ENCODE measurements around the gene CDHR5. TPM values are rescaled to one million over a fixed set of nuclear protein-coding genes. Genes with fewer than 3 reads are reported as not detected.
A peak's percentile ranks its signal among the peaks of the same experiment; 100 is the strongest.
"Not testable (repeated sequence)": the region's sequence is repeated elsewhere in the genome, so short reads cannot be mapped to it uniquely, and the experiment has no call there.

CDHR5 gene
- total and polyA plus RNA-seq, 2 donors (not counting 1 experiment from before 2014, with no cell fraction given) = not detected

GRCh38 chr11:653837-654236 is 29.1 kb upstream of the CDHR5 start:
- Histone ChIP-seq H3K36me3 (ENCODE audit: control insufficient read depth, insufficient read depth, low read length) (peaks cover 5% of the 10 kb centered on the region), H3K9me3 (ENCODE audit: control insufficient read depth, insufficient read depth, low read depth, low read length) (no peaks in the 10 kb centered on the region), H3K9ac (ENCODE audit: insufficient read depth, low read length) (no peak overlapping the region), H3K27ac (ENCODE audit: insufficient read depth, low read length) (no peak overlapping the region), H3K79me2 (ENCODE audit: control insufficient read depth, insufficient read depth, low read length) (no peaks in the 10 kb centered on the region), H4K20me1 (ENCODE audit: control insufficient read depth, extremely low read depth, insufficient read depth, low read length) (no peaks in the 10 kb centered on the region), H3K27me3 (ENCODE audit: control insufficient read depth, insufficient read depth, low read length) (no peaks in the 10 kb centered on the region), H2AFZ (ENCODE audit: low read length) (no peak overlapping the region), H3K4me1 (ENCODE audit: control insufficient read depth, extremely low read depth, insufficient read depth, low read length) (no peaks in the 10 kb centered on the region), H3K4me2 (ENCODE audit: extremely low read depth, insufficient read depth, low read length) (no peak overlapping the region), H3K4me3 (replicated peaks in 1 of 4; ENCODE audit: control extremely low read depth in 1 of 4, insufficient read depth in 1 of 4, low read depth in 3 of 4, low read length in 4 of 4) (no peak overlapping the region)
- TF ChIP-seq EZH2 (IDR thresholded peaks at IDR 0.05; ENCODE audit: low read length, missing control alignments) (no peak), CTCF (conservative IDR thresholded peaks at IDR 0.05 in 1 of 2, IDR thresholded peaks at IDR 0.05 in 1 of 2; ENCODE audit: low read depth in 1 of 2, low read length in 2 of 2) (no peak)
- no peak for DNase-seq (ENCODE audit: low read depth in 2 of 2)

GRCh38 chr11:653136-653535 is 28.4 kb upstream of the CDHR5 start:
- not testable (repeated sequence) for H3K9me3 ChIP-seq (ENCODE audit: control insufficient read depth, insufficient read depth, low read depth, low read length); DNase-seq (ENCODE audit: low read depth in 2 of 2); H3K9ac ChIP-seq (ENCODE audit: insufficient read depth, low read length); H2AFZ ChIP-seq (ENCODE audit: low read length); H3K79me2 ChIP-seq (ENCODE audit: control insufficient read depth, insufficient read depth, low read length); H3K36me3 ChIP-seq (ENCODE audit: control insufficient read depth, insufficient read depth, low read length); H3K4me2 ChIP-seq (ENCODE audit: extremely low read depth, insufficient read depth, low read length); H4K20me1 ChIP-seq (ENCODE audit: control insufficient read depth, extremely low read depth, insufficient read depth, low read length); H3K4me1 ChIP-seq (ENCODE audit: control insufficient read depth, extremely low read depth, insufficient read depth, low read length); H3K27me3 ChIP-seq (ENCODE audit: control insufficient read depth, insufficient read depth, low read length); H3K4me3 ChIP-seq (replicated peaks in 1 of 4; ENCODE audit: control extremely low read depth in 1 of 4, insufficient read depth in 1 of 4, low read depth in 3 of 4, low read length in 4 of 4); H3K27ac ChIP-seq (ENCODE audit: insufficient read depth, low read length)

- no peaks in the 10 kb centered on the region for H3K9me3 ChIP-seq (ENCODE audit: control insufficient read depth, insufficient read depth, low read depth, low read length)
- H3K9ac ChIP-seq (ENCODE audit: insufficient read depth, low read length) = no peak overlapping the region
- no peaks in the 10 kb centered on the region for H3K27me3 ChIP-seq (ENCODE audit: control insufficient read depth, insufficient read depth, low read length)
- H2AFZ ChIP-seq (ENCODE audit: low read length) = no peak overlapping the region
- no peak overlapping the region for H3K27ac ChIP-seq (ENCODE audit: insufficient read depth, low read length)
- peak in 1 of 2 donors; percentile 40 for DNase-seq (ENCODE audit: low read depth in 2 of 2)
- peaks cover 3% of the 10 kb centered on the region for H3K36me3 ChIP-seq (ENCODE audit: control insufficient read depth, insufficient read depth, low read length)
- H4K20me1 ChIP-seq (ENCODE audit: control insufficient read depth, extremely low read depth, insufficient read depth, low read length) = no peaks in the 10 kb centered on the region
- H3K4me2 ChIP-seq (ENCODE audit: extremely low read depth, insufficient read depth, low read length) = no peak overlapping the region
- no peaks in the 10 kb centered on the region for H3K4me1 ChIP-seq (ENCODE audit: control insufficient read depth, extremely low read depth, insufficient read depth, low read length)
- no peaks in the 10 kb centered on the region for H3K79me2 ChIP-seq (ENCODE audit: control insufficient read depth, insufficient read depth, low read length)
- no peak for TF ChIP-seq EZH2 (IDR thresholded peaks at IDR 0.05; ENCODE audit: low read length, missing control alignments)
- TF ChIP-seq CTCF (conservative IDR thresholded peaks at IDR 0.05 in 1 of 2, IDR thresholded peaks at IDR 0.05 in 1 of 2; ENCODE audit: low read depth in 1 of 2, low read length in 2 of 2) = no peak
- H3K4me3 ChIP-seq (replicated peaks in 1 of 4; ENCODE audit: control extremely low read depth in 1 of 4, insufficient read depth in 1 of 4, low read depth in 3 of 4, low read length in 4 of 4) = no peak overlapping the region
These were observed 25.7 kb upstream of the CDHR5 start for GRCh38 chr11:650482-650881.

GRCh38 chr11:647672-648158 is 23.0 kb upstream of the CDHR5 start:
- not testable (repeated sequence) for H3K36me3 ChIP-seq (ENCODE audit: control insufficient read depth, insufficient read depth, low read length); DNase-seq (ENCODE audit: low read depth in 2 of 2); H3K9me3 ChIP-seq (ENCODE audit: control insufficient read depth, insufficient read depth, low read depth, low read length)

More at GRCh38 chr11:647672-648158, 23.0 kb upstream of the CDHR5 start:
- H3K4me3 ChIP-seq (replicated peaks in 1 of 4; ENCODE audit: control extremely low read depth in 1 of 4, insufficient read depth in 1 of 4, low read depth in 3 of 4, low read length in 4 of 4); H3K27ac ChIP-seq (ENCODE audit: insufficient read depth, low read length); H3K4me1 ChIP-seq (ENCODE audit: control insufficient read depth, extremely low read depth, insufficient read depth, low read length); H3K4me2 ChIP-seq (ENCODE audit: extremely low read depth, insufficient read depth, low read length); H3K9ac ChIP-seq (ENCODE audit: insufficient read depth, low read length); H3K79me2 ChIP-seq (ENCODE audit: control insufficient read depth, insufficient read depth, low read length); H2AFZ ChIP-seq (ENCODE audit: low read length); H4K20me1 ChIP-seq (ENCODE audit: control insufficient read depth, extremely low read depth, insufficient read depth, low read length); H3K27me3 ChIP-seq (ENCODE audit: control insufficient read depth, insufficient read depth, low read length): not testable (repeated sequence)

All from fibroblast of lung (primary cell).